Measurements from ENCODE around the gene PLEKHG3. TPM values are rescaled to one million over a fixed set of nuclear protein-coding genes. Genes with fewer than 3 reads are reported as not detected.

Gene PLEKHG3
- total and polyA plus RNA-seq, 2 experiments from 2014 or later = 23.0 to 83.1 TPM

GRCh38 chr14:64784006-64784405 lies 79.8 kb downstream of the PLEKHG3 start (continued):
- TF ChIP-seq, protein P1, sequence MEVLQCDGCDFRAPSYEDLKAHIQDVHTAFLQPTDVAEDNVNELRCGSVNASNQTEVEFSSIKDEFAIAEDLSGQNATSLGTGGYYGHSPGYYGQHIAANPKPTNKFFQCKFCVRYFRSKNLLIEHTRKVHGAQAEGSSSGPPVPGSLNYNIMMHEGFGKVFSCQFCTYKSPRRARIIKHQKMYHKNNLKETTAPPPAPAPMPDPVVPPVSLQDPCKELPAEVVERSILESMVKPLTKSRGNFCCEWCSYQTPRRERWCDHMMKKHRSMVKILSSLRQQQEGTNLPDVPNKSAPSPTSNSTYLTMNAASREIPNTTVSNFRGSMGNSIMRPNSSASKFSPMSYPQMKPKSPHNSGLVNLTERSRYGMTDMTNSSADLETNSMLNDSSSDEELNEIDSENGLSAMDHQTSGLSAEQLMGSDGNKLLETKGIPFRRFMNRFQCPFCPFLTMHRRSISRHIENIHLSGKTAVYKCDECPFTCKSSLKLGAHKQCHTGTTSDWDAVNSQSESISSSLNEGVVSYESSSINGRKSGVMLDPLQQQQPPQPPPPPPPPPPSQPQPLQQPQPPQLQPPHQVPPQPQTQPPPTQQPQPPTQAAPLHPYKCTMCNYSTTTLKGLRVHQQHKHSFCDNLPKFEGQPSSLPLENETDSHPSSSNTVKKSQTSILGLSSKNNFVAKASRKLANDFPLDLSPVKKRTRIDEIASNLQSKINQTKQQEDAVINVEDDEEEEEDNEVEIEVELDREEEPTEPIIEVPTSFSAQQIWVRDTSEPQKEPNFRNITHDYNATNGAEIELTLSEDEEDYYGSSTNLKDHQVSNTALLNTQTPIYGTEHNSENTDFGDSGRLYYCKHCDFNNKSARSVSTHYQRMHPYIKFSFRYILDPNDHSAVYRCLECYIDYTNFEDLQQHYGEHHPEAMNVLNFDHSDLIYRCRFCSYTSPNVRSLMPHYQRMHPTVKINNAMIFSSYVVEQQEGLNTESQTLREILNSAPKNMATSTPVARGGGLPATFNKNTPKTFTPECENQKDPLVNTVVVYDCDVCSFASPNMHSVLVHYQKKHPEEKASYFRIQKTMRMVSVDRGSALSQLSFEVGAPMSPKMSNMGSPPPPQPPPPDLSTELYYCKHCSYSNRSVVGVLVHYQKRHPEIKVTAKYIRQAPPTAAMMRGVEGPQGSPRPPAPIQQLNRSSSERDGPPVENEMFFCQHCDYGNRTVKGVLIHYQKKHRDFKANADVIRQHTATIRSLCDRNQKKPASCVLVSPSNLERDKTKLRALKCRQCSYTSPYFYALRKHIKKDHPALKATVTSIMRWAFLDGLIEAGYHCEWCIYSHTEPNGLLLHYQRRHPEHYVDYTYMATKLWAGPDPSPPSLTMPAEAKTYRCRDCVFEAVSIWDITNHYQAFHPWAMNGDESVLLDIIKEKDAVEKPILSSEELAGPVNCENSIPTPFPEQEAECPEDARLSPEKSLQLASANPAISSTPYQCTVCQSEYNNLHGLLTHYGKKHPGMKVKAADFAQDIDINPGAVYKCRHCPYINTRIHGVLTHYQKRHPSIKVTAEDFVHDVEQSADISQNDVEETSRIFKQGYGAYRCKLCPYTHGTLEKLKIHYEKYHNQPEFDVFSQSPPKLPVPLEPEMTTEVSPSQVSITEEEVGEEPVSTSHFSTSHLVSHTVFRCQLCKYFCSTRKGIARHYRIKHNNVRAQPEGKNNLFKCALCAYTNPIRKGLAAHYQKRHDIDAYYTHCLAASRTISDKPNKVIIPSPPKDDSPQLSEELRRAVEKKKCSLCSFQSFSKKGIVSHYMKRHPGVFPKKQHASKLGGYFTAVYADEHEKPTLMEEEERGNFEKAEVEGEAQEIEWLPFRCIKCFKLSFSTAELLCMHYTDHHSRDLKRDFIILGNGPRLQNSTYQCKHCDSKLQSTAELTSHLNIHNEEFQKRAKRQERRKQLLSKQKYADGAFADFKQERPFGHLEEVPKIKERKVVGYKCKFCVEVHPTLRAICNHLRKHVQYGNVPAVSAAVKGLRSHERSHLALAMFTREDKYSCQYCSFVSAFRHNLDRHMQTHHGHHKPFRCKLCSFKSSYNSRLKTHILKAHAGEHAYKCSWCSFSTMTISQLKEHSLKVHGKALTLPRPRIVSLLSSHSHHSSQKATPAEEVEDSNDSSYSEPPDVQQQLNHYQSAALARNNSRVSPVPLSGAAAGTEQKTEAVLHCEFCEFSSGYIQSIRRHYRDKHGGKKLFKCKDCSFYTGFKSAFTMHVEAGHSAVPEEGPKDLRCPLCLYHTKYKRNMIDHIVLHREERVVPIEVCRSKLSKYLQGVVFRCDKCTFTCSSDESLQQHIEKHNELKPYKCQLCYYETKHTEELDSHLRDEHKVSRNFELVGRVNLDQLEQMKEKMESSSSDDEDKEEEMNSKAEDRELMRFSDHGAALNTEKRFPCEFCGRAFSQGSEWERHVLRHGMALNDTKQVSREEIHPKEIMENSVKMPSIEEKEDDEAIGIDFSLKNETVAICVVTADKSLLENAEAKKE (CRISPR knock-in tag; IDR thresholded peaks at IDR 0.05) = no peak
- no peak for TF ChIP-seq CREB1 (CRISPR knock-in tag; IDR thresholded peaks at IDR 0.05; ENCODE audit: low read depth)

GRCh38 chr14:64786296-64787149 lies 82.3 kb downstream of the PLEKHG3 start:
- no peaks in the 10 kb centered on the region for H3K36me3 Mint-ChIP-seq (ENCODE audit: low read depth)
- H3K27me3 Mint-ChIP-seq (ENCODE audit: insufficient read depth, low read depth, poor library complexity) = peaks cover 5% of the 10 kb centered on the region
- no peaks in the 10 kb centered on the region for H3F3A ChIP-seq (replicated peaks; ENCODE audit: low read depth)
- no peak overlapping the region for H3K27ac Mint-ChIP-seq
- no peaks in the 10 kb centered on the region for H3K36me3 ChIP-seq (ENCODE audit: insufficient read depth)
- H3K27me3 ChIP-seq (ENCODE audit: insufficient read depth) = no peaks in the 10 kb centered on the region
- H3K27ac ChIP-seq (ENCODE audit: low read depth) = no peak overlapping the region
- DNase-seq (ENCODE audit: low spot score) (no peak), ATAC-seq (no peak)
- H3K4me1 ChIP-seq (ENCODE audit: insufficient read depth) = peaks cover 5% of the 10 kb centered on the region; the same call in 1 of the 2 replicates
- H3K4me3 ChIP-seq = no peak overlapping the region
- H3K4me3 Mint-ChIP-seq = no peak overlapping the region; the same call in 2 of the 3 replicates
- H3K4me2 ChIP-seq = no peak overlapping the region
- no peak overlapping the region for H2AFZ ChIP-seq
- H3K4me1 Mint-ChIP-seq = peaks cover 9% of the 10 kb centered on the region
- H3K9me2 ChIP-seq (ENCODE audit: insufficient read depth) = peaks cover 5% of the 10 kb centered on the region; the same call in 1 of the 2 replicates
- H3K79me2 ChIP-seq (replicated peaks; ENCODE audit: insufficient read depth) = no peaks in the 10 kb centered on the region
- H3K9me3 Mint-ChIP-seq = no peaks in the 10 kb centered on the region
- H4K20me1 ChIP-seq (replicated peaks; ENCODE audit: insufficient read depth) = no peaks in the 10 kb centered on the region
- TF ChIP-seq CREB1 (CRISPR knock-in tag; IDR thresholded peaks at IDR 0.05; ENCODE audit: low read depth) = no peak
- no peak for TF ChIP-seq JUNB (IDR thresholded peaks at IDR 0.05; ENCODE audit: unreplicated experiment)
- TF ChIP-seq EZH2 (IDR thresholded peaks at IDR 0.05; ENCODE audit: low read depth, unreplicated experiment) = no peak
- no peak for TF ChIP-seq ZNF114 (CRISPR knock-in tag; IDR thresholded peaks at IDR 0.05)
- TF ChIP-seq NANOG (IDR thresholded peaks at IDR 0.05; ENCODE audit: borderline replicate concordance) = no peak
- TF ChIP-seq, protein P2, sequence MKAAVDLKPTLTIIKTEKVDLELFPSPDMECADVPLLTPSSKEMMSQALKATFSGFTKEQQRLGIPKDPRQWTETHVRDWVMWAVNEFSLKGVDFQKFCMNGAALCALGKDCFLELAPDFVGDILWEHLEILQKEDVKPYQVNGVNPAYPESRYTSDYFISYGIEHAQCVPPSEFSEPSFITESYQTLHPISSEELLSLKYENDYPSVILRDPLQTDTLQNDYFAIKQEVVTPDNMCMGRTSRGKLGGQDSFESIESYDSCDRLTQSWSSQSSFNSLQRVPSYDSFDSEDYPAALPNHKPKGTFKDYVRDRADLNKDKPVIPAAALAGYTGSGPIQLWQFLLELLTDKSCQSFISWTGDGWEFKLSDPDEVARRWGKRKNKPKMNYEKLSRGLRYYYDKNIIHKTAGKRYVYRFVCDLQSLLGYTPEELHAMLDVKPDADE (IDR thresholded peaks at IDR 0.05) = no peak
- TF ChIP-seq, protein P1 (CRISPR knock-in tag; IDR thresholded peaks at IDR 0.05) = no peak
